ENCODE data around the gene PLXDC2. TPM values are rescaled to one million over a fixed set of nuclear protein-coding genes. Genes with fewer than 3 reads are reported as not detected.
A peak's percentile ranks its signal among the peaks of the same experiment; 100 is the strongest.
"Not testable (repeated sequence)": the region's sequence is repeated elsewhere in the genome, so short reads cannot be mapped to it uniquely, and the experiment has no call there.

Gene PLXDC2
- total and polyA plus RNA-seq, 2 experiments from 2014 or later = 39.9 to 52.2 TPM

DNA sequence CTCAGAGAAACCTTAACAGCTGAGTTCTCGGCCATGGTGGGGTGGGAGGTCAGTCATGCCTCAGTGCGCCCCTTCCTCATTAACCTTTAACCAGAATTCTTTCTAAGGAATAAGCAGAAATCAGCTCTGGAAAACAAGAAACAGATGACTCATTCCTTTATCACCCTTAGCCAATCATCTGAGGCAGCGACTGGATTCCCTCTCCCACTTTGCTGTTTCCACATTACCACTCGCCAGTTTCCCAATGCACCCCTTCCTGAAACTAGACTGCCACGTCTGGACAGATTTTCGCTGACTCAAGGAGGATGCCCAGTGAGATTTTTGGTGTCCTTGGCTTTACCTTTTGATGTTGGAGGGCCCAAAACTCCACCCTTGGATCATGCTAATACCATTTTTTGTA, 223.8 kb downstream of the PLXDC2 start:
- no peak overlapping the region for H2AFZ ChIP-seq
- H3K4me2 ChIP-seq = no peak overlapping the region
- no peaks in the 10 kb centered on the region for H3K79me2 ChIP-seq
- H3K9me3 ChIP-seq (ENCODE audit: low read depth) = no peaks in the 10 kb centered on the region
- peak; percentile 6 for DNase-seq (ENCODE audit: low spot score)
- H3K36me3 ChIP-seq (replicated peaks; ENCODE audit: insufficient read depth, low read depth) = no peaks in the 10 kb centered on the region
- H3K27ac ChIP-seq = no peak overlapping the region
- H3K27me3 ChIP-seq = no peaks in the 10 kb centered on the region
- H3K4me1 ChIP-seq (ENCODE audit: insufficient read depth) = no peaks in the 10 kb centered on the region
- 75% methylated on average over 6 of the region's 6 CpGs for WGBS (ENCODE audit: low lambda C conversion rate, missing lambda C conversion rate)
- no peak overlapping the region for H3K4me3 ChIP-seq
- H4K20me1 ChIP-seq (ENCODE audit: insufficient read depth, poor library complexity, severe bottlenecking) = no peaks in the 10 kb centered on the region
- no peaks in the 10 kb centered on the region for H3K9me2 ChIP-seq (replicated peaks; ENCODE audit: insufficient read depth)
- no peak for TF ChIP-seq EZH2phosphoT487 (IDR thresholded peaks at IDR 0.05; ENCODE audit: low read depth, severe bottlenecking, unreplicated experiment)
- TF ChIP-seq EZH2 (IDR thresholded peaks at IDR 0.05; ENCODE audit: borderline replicate concordance) = no peak
- TF ChIP-seq, protein P1, sequence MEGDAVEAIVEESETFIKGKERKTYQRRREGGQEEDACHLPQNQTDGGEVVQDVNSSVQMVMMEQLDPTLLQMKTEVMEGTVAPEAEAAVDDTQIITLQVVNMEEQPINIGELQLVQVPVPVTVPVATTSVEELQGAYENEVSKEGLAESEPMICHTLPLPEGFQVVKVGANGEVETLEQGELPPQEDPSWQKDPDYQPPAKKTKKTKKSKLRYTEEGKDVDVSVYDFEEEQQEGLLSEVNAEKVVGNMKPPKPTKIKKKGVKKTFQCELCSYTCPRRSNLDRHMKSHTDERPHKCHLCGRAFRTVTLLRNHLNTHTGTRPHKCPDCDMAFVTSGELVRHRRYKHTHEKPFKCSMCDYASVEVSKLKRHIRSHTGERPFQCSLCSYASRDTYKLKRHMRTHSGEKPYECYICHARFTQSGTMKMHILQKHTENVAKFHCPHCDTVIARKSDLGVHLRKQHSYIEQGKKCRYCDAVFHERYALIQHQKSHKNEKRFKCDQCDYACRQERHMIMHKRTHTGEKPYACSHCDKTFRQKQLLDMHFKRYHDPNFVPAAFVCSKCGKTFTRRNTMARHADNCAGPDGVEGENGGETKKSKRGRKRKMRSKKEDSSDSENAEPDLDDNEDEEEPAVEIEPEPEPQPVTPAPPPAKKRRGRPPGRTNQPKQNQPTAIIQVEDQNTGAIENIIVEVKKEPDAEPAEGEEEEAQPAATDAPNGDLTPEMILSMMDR (IDR thresholded peaks at IDR 0.05; ENCODE audit: poor library complexity) = no peak

DNA sequence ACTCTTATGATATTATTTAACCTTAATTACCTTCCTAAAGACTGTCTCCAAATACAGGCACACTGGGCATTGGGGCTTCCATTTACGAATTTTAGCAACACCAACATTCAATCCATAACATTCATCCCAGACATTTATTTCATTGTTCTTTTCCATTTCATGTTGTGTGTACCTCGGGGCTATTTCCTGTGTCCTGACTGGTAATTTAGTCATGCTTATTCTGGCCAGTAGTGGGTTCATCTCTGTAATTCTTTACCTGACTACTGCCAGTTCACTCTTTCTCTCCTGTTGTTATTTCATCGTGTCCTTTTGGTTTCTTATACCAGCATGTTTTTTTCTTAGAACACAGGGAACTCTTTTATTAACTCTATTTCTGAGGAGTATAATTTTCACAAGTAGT, 225.7 kb downstream of the PLXDC2 start:
- WGBS (ENCODE audit: low lambda C conversion rate, missing lambda C conversion rate) = 87% methylated on average over 3 of the region's 3 CpGs
- no peak for DNase-seq (ENCODE audit: low spot score)
- Histone ChIP-seq H3K27me3 (no peaks in the 10 kb centered on the region), H3K27ac (no peak overlapping the region), H3K36me3 (replicated peaks; ENCODE audit: insufficient read depth, low read depth) (no peaks in the 10 kb centered on the region), H3K4me2 (no peak overlapping the region), H3K4me3 (no peak overlapping the region), H3K9me2 (replicated peaks; ENCODE audit: insufficient read depth) (no peaks in the 10 kb centered on the region), H2AFZ (no peak overlapping the region), H3K9me3 (ENCODE audit: low read depth) (no peaks in the 10 kb centered on the region), H4K20me1 (ENCODE audit: insufficient read depth, poor library complexity, severe bottlenecking) (no peaks in the 10 kb centered on the region), H3K4me1 (ENCODE audit: insufficient read depth) (no peaks in the 10 kb centered on the region), H3K79me2 (no peaks in the 10 kb centered on the region)
- TF ChIP-seq, protein P1 (IDR thresholded peaks at IDR 0.05; ENCODE audit: poor library complexity) = no peak
- no peak for TF ChIP-seq EZH2phosphoT487 (IDR thresholded peaks at IDR 0.05; ENCODE audit: low read depth, severe bottlenecking, unreplicated experiment)
- no peak for TF ChIP-seq EZH2 (IDR thresholded peaks at IDR 0.05; ENCODE audit: borderline replicate concordance)

DNA sequence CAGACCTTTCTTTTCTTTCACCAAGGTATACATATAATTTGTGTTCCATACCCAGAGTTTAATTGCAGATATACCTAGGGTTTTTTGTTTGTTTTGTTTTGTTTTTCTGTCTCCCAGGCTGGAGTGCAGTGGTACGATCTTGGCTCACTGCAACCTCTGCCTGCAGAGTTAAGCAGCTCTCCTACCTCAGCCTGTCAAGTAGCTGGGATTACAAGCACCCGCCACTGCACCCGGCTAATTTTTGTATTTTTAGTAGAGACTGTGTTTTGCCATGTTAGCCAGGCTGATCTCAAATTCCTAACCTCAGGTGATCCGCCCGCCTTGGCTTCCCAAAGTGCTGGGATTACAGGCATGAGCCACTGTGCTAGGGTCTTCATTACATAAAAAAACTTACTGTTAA, 228.9 kb downstream of the PLXDC2 start:
- not testable (repeated sequence) for H3K27ac ChIP-seq; H3K27me3 ChIP-seq; H3K4me2 ChIP-seq; H3K36me3 ChIP-seq (replicated peaks; ENCODE audit: insufficient read depth, low read depth); H3K4me1 ChIP-seq (ENCODE audit: insufficient read depth); H2AFZ ChIP-seq; H4K20me1 ChIP-seq (ENCODE audit: insufficient read depth, poor library complexity, severe bottlenecking); H3K4me3 ChIP-seq; H3K9me2 ChIP-seq (replicated peaks; ENCODE audit: insufficient read depth); DNase-seq (ENCODE audit: low spot score); H3K79me2 ChIP-seq; H3K9me3 ChIP-seq (ENCODE audit: low read depth)
- 92% methylated on average over 5 of the region's 5 CpGs for WGBS (ENCODE audit: low lambda C conversion rate, missing lambda C conversion rate)

- 71% methylated on average over 2 of the region's 2 CpGs for WGBS (ENCODE audit: low lambda C conversion rate, missing lambda C conversion rate)
- no peaks in the 10 kb centered on the region for H4K20me1 ChIP-seq (ENCODE audit: insufficient read depth, poor library complexity, severe bottlenecking)
- H3K9me3 ChIP-seq (ENCODE audit: low read depth) = peaks cover 9% of the 10 kb centered on the region
- no peaks in the 10 kb centered on the region for H3K4me1 ChIP-seq (ENCODE audit: insufficient read depth)
- H3K27ac ChIP-seq = no peak overlapping the region
- H3K4me3 ChIP-seq = no peak overlapping the region
- no peak overlapping the region for H3K4me2 ChIP-seq
- no peaks in the 10 kb centered on the region for H3K36me3 ChIP-seq (replicated peaks; ENCODE audit: insufficient read depth, low read depth)
- H3K9me2 ChIP-seq (replicated peaks; ENCODE audit: insufficient read depth) = no peaks in the 10 kb centered on the region
- no peak overlapping the region for H2AFZ ChIP-seq
- H3K79me2 ChIP-seq = no peaks in the 10 kb centered on the region
- TF ChIP-seq EZH2 (IDR thresholded peaks at IDR 0.05; ENCODE audit: borderline replicate concordance) (no peak), EZH2phosphoT487 (IDR thresholded peaks at IDR 0.05; ENCODE audit: low read depth, severe bottlenecking, unreplicated experiment) (no peak)
- TF ChIP-seq, protein P1 (IDR thresholded peaks at IDR 0.05; ENCODE audit: poor library complexity) = no peak
- no peak for DNase-seq (ENCODE audit: low spot score)
- H3K27me3 ChIP-seq = no peaks in the 10 kb centered on the region
Observed at GRCh38 chr10:20048161-20048560, 231.9 kb downstream of the PLXDC2 start.

Measured in hepatocyte (in vitro differentiated cells).